Thoracic aorta (tissue), 2 donors: ENCODE measurements around the gene ADGRL3. TPM values are rescaled to one million over a fixed set of nuclear protein-coding genes. Genes with fewer than 3 reads are reported as not detected.

ENCODE experiments used
- ATAC-seq: fragments of 150-250 bp; one replicate; pipeline ENCODE4 v1.8.0; 2017; ENCODE audit warnings: low read depth; ENCODE audit not compliant: insufficient number of reproducible peaks, low FRiP score
- DNase-seq: peaks from one replicate; pipeline ENCODE4 v3.0.0-alpha.2; 2020; ENCODE audit warnings: low spot score
- H3K27ac ChIP-seq, 2 donors: fragments of 200-600 bp; sonication (generic); 1 replicate in 1 of 2; 2 replicates in 1 of 2; pipeline ENCODE4 v1.5.1; 2016; ENCODE audit warnings: mild to moderate bottlenecking in 2 of 2, moderate library complexity in 2 of 2
- H3K27me3 ChIP-seq: fragments of 200-600 bp; sonication (generic); replicated peaks from 2 replicates; pipeline ENCODE4 v1.6.0; 2016; ENCODE audit warnings: mild to moderate bottlenecking; ENCODE audit not compliant: insufficient read depth
- H3K36me3 ChIP-seq: fragments of 200-600 bp; sonication (generic); one replicate; pipeline ENCODE4 v1.5.1; 2016
- H3K4me1 ChIP-seq, 2 donors: fragments of 200-600 bp; sonication (generic); 1 replicate in 1 of 2; 2 replicates in 1 of 2; pipeline versions ENCODE4 v1.5.1 to v1.6.0; 2016; ENCODE audit warnings: low read depth in 2 of 2, mild to moderate bottlenecking in 1 of 2; ENCODE audit not compliant: control insufficient read depth in 1 of 2
- H3K4me3 ChIP-seq: fragments of 200-600 bp; sonication (generic); 2 replicates; pipeline ENCODE4 v1.5.1; 2016; ENCODE audit warnings: mild to moderate bottlenecking
- H3K9me3 ChIP-seq: fragments of 200-600 bp; sonication (generic); 2 replicates; pipeline ENCODE4 v1.5.1; 2016
- total RNA-seq, 2 donors: library from RNA; depleted of rRNA; stranded (reverse); fragments of >200 nt; gene quantifications; one replicate each; pipeline versions ENCODE4 v1.1.0 to v1.2.3, GENCODE V29; 2016
- TF ChIP-seq, protein P1 (sequence below): fragments of 200-600 bp; sonication (generic); IDR thresholded peaks from one replicate; pipeline ENCODE4 v1.5.1; 2019; ENCODE audit warnings: antibody characterized with exemption

ADGRL3 gene
- total RNA-seq, 2 donors from 2014 or later = 17.5 to 18.1 TPM

DNA sequence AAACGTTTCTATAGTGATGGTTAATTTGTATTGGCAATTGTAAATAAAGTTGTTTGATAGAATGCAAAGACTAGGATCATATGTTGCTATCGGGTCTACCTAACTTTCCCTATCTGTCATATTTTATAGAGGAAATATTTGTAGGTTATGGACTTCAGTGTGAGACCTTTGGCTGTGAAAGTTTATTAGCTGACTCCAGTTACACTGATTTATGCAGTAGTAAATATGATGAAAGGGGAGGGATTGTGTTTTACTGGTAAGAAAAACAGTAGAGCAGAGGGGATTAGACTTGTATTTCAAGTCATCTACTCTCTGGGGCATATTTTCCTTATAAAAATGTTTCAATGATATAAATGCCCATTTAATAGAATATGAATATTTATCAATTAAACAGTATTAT, 43.8 kb downstream of the ADGRL3 start:
- Histone ChIP-seq H3K36me3 (no peaks in the 10 kb centered on the region), H3K4me1 (peaks cover 0 to 15% of the 10 kb centered on the region in 2 donors), H3K27ac (no peak overlapping the region), H3K27me3 (no peaks in the 10 kb centered on the region), H3K9me3 (no peaks in the 10 kb centered on the region), H3K4me3 (no peak overlapping the region)
- TF ChIP-seq, protein P1, sequence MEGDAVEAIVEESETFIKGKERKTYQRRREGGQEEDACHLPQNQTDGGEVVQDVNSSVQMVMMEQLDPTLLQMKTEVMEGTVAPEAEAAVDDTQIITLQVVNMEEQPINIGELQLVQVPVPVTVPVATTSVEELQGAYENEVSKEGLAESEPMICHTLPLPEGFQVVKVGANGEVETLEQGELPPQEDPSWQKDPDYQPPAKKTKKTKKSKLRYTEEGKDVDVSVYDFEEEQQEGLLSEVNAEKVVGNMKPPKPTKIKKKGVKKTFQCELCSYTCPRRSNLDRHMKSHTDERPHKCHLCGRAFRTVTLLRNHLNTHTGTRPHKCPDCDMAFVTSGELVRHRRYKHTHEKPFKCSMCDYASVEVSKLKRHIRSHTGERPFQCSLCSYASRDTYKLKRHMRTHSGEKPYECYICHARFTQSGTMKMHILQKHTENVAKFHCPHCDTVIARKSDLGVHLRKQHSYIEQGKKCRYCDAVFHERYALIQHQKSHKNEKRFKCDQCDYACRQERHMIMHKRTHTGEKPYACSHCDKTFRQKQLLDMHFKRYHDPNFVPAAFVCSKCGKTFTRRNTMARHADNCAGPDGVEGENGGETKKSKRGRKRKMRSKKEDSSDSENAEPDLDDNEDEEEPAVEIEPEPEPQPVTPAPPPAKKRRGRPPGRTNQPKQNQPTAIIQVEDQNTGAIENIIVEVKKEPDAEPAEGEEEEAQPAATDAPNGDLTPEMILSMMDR = no peak
- ATAC-seq (no peak), DNase-seq (no peak)

DNA sequence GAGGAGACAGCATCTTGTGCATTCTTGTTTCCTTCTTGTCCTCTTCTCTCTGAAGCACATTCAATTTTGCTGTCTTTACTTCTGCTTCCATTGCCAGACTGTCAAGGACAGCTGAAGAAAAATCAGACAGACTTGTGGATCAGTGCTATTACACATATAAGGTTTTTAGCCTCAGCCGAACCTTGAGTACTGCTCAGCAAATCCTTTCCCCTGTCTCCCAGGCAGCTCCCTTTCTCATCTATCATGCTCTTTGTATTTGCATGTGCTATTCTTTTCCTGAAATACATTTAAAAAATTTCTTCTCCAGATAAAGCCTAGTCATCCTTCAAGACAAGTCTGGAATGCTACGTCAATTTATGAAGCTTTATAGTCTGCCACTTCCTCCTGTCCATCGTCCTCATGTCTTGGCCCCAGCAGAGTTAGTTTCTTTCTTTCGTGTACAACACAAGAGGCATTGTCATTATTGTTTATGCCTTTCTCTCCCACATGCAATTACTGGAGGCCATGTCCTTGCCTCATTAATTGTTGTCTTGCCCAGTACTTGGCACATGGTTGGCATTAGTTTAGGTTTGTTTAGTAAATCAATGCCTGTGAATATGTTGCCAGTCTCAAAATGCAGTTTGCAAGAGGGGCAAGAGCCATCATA, 45.1 kb downstream of the ADGRL3 start:
- H3K9me3 ChIP-seq = no peaks in the 10 kb centered on the region
- H3K27ac ChIP-seq = no peak overlapping the region
- H3K27me3 ChIP-seq = no peaks in the 10 kb centered on the region
- DNase-seq (no peak), ATAC-seq (no peak)
- H3K4me3 ChIP-seq = no peak overlapping the region
- no peaks in the 10 kb centered on the region for H3K36me3 ChIP-seq
- H3K4me1 ChIP-seq = peaks cover 0 to 15% of the 10 kb centered on the region in 2 donors
- TF ChIP-seq, protein P1 = no peak

DNA sequence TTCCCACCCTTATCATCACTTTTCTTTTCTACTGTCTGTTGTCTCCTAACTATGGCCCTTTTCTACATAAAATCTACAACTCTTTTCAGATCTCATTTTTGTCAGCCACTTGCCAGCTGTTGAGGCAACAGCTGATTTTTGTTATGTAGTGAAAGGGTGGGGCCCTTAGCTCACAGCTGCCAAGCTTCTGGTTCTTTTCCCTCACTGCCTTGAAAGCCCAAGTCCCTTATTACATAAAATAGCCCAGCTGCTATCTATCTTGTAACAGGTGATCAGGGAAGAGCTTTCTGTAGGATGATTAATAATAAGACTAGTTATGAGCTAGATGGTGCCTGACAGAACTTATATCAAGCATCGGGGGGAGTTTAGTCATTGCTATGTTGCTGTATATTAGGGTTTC, 45.9 kb downstream of the ADGRL3 start:
- TF ChIP-seq, protein P1 = no peak
- no peaks in the 10 kb centered on the region for H3K9me3 ChIP-seq
- no peaks in the 10 kb centered on the region for H3K36me3 ChIP-seq
- H3K4me3 ChIP-seq = no peak overlapping the region
- no peaks in the 10 kb centered on the region for H3K27me3 ChIP-seq
- peaks cover 0 to 15% of the 10 kb centered on the region in 2 donors for H3K4me1 ChIP-seq
- no peak overlapping the region for H3K27ac ChIP-seq
- ATAC-seq (no peak), DNase-seq (no peak)

DNA sequence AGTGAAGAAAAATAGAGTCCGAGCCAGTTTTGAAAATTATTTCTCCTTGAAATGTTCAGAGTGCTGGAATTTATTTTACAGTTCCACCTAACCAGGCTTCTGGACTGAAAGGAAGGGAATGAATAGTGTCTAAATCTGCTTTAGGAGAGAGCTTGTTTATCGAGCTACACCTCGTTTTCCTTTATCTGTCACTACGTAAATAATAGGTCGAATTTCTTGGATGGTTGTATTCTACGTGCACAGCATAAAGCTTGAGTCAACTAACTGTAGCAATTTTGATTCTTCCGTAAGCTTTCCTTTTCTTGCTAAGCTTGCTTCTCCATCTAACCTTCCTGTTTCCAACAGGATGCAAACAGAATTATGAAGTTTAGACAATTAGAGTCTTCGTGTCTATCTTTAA, 48.6 kb downstream of the ADGRL3 start:
- Histone ChIP-seq H3K36me3 (no peaks in the 10 kb centered on the region), H3K27ac (no peak overlapping the region), H3K4me1 (peaks cover 0 to 15% of the 10 kb centered on the region in 2 donors), H3K4me3 (peak overlapping the region; percentile 0), H3K27me3 (no peaks in the 10 kb centered on the region), H3K9me3 (no peaks in the 10 kb centered on the region)
- TF ChIP-seq, protein P1 = no peak
- DNase-seq (no peak), ATAC-seq (no peak)

DNA sequence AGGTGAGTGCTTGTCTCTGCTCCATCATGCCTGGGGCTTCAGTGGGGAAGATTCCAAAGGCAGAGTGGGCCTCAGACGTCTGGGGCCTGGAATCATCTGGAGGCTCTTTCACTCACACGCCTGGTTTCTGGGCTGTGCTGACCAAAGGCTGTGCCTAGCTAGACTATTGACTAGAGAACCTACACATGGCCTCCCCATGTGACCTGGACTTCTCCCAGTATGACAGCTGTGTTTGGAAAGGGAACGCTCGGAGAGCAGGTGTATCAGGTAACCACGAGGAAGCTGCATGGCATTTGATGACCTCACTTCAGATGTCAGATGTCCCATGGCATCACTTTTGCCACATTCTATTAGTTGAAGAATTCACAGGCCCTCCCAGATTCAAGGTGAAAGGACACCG, 51.0 kb downstream of the ADGRL3 start:
- H3K4me1 ChIP-seq = peaks cover 0 to 1% of the 10 kb centered on the region in 2 donors
- H3K36me3 ChIP-seq = no peaks in the 10 kb centered on the region
- DNase-seq (no peak), ATAC-seq (no peak)
- H3K4me3 ChIP-seq = no peak overlapping the region
- TF ChIP-seq, protein P1 = no peak
- H3K9me3 ChIP-seq = no peaks in the 10 kb centered on the region
- no peaks in the 10 kb centered on the region for H3K27me3 ChIP-seq
- no peak overlapping the region for H3K27ac ChIP-seq
